ENCODE data around the gene ZDHHC11.
"Not testable (repeated sequence)": the region's sequence is repeated elsewhere in the genome, so short reads cannot be mapped to it uniquely, and the experiment has no call there.

ZDHHC11 gene

DNA sequence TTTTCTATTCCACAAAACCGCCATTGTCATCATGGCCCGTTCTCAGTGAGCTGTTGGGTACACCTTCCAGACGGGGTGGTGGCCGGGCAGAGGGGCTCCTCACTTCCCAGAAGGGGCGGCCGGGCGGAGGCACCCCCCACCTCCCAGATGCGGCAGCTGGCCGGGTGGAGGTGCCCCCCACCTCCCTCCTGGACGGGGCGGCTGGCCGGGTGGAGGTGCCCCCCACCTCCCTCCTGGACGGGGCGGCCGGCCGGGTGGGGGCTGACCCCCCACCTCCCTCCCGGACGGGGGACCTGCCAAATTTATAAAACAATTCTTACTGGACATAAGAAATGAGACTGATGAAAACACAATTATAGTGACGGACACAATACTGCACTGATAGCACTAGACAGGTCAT lies 22.6 kb downstream of the ZDHHC11 start:
- H3K36me3 Mint-ChIP-seq = peaks cover 13% of the 10 kb centered on the region
- H3K4me3 Mint-ChIP-seq; H3K4me1 Mint-ChIP-seq (ENCODE audit: low read depth); H3K27ac Mint-ChIP-seq; H3K27me3 Mint-ChIP-seq; H3K9me3 Mint-ChIP-seq (ENCODE audit: low read depth): not testable (repeated sequence)

DNA sequence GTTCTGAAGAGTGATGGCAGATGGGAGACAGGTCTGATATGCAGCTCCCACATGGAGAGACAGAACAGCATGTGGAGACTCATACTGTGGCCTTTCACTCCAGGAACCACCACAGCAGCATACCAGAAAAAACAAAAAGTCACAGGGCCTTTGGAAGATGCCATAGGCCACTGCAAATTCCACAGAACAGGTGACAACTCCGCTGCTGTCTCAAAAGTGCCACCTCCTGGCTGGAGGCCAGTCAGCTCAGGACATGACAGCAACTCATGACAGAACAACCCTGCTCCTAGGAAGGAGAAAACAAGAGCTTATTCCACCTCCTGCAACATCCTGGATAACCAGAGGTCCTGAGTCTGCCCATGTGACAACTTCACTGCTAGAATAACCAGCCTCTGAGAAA lies 25.2 kb downstream of the ZDHHC11 start:
- H3K27me3 Mint-ChIP-seq; H3K4me1 Mint-ChIP-seq (ENCODE audit: low read depth); H3K4me3 Mint-ChIP-seq; H3K9me3 Mint-ChIP-seq (ENCODE audit: low read depth); H3K27ac Mint-ChIP-seq: not testable (repeated sequence)
- H3K36me3 Mint-ChIP-seq = peaks cover 13% of the 10 kb centered on the region

GRCh38 chr5:821504-821903 lies 29.3 kb downstream of the ZDHHC11 start:
- Mint-ChIP-seq H3K9me3 (ENCODE audit: low read depth) (no peaks in the 10 kb centered on the region), H3K36me3 (peaks cover 12% of the 10 kb centered on the region), H3K4me3 (no peak overlapping the region), H3K4me1 (ENCODE audit: low read depth) (no peaks in the 10 kb centered on the region), H3K27ac (no peak overlapping the region), H3K27me3 (peaks cover 8% of the 10 kb centered on the region)

DNA sequence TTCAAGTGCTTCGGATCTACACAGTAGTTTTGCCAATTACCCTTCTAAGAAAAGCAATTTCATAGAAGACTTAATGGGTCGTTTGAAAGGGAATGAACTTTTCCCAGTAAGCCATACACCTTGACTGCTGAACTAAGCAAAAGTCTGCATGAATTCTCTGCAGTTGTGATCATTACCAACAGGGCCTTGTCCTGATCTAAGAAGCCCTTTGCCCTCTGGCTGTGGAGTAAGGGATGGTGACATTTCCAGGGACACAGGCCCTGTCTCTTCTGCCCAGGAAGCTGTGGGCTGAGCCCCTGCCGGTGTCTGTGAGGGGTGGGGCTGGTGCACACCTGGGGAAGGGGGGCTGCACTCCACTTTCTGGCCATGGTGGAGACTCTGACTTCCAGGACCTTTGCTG lies 30.5 kb downstream of the ZDHHC11 start:
- H3K36me3 Mint-ChIP-seq = peaks cover 12% of the 10 kb centered on the region
- H3K9me3 Mint-ChIP-seq (ENCODE audit: low read depth) = peaks cover 9% of the 10 kb centered on the region
- H3K27ac Mint-ChIP-seq = no peak overlapping the region
- peaks cover 10% of the 10 kb centered on the region for H3K27me3 Mint-ChIP-seq
- H3K4me3 Mint-ChIP-seq = no peak overlapping the region
- no peaks in the 10 kb centered on the region for H3K4me1 Mint-ChIP-seq (ENCODE audit: low read depth)

DNA sequence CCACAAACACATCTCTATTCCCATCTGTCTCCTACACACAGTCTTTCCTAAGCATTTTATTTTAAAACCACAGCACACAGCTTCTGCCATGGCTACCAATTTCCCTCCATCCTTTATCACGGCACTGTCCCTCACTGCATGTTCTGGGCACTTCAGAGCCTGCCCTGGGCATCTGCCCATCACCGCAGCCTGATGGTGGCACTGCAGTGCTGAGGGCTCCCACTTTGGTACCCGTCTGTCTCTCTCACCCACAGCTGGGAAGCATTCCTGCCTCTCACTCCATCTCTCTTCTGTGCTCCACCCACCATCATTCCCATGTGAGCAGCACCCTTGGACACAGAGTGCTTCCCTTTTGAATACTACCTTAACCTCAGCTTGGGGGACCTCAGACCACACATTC lies 31.7 kb downstream of the ZDHHC11 start:
- peaks cover 8% of the 10 kb centered on the region for H3K27me3 Mint-ChIP-seq
- H3K9me3 Mint-ChIP-seq (ENCODE audit: low read depth) = peaks cover 9% of the 10 kb centered on the region
- peaks cover 6% of the 10 kb centered on the region for H3K36me3 Mint-ChIP-seq
- no peaks in the 10 kb centered on the region for H3K4me1 Mint-ChIP-seq (ENCODE audit: low read depth)
- no peak overlapping the region for H3K27ac Mint-ChIP-seq
- no peak overlapping the region for H3K4me3 Mint-ChIP-seq

DNA sequence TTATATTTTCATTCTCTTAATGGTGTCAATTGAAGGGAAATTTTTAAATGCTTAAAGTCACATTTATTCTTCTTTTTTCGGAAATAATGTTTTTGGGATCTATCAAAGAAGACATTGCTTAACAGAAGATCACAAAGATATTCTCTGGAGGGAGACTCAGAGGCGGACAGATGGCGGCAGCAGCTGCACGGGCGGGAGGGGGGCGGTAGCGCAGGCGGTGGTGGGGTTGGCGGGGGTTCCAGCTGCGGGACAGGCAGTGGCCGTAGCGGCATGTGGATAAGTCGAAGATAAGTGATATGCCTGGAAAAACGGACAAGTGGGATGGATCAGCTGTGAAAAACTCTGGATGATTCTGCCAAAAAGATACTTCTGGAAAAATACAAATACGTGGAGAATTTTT lies 34.6 kb downstream of the ZDHHC11 start:
- Mint-ChIP-seq H3K36me3 (peaks cover 2% of the 10 kb centered on the region), H3K9me3 (ENCODE audit: low read depth) (peaks cover 9% of the 10 kb centered on the region), H3K4me3 (no peak overlapping the region), H3K27me3 (peaks cover 8% of the 10 kb centered on the region), H3K27ac (no peak overlapping the region), H3K4me1 (ENCODE audit: low read depth) (no peaks in the 10 kb centered on the region)

DNA sequence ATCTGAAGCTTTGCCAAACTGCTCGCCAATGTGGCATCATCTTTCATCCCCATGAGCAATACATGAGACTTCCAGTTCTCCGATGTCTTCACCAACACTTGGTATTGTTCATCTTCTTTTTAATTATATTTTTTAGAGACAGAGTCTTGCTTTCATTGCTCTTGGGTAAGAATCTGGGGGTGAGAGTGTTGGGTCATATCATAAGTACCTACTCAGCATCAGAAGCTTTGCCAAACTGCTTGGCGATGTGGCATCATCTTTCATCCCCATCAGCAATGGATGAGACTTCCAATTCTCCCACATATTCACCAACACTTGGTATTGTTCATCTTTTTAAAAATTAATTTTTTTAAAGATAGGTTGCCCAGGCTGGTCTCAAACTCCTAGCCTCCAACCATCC lies 35.3 kb downstream of the ZDHHC11 start:
- Mint-ChIP-seq H3K4me3 (no peak overlapping the region), H3K27me3 (peaks cover 8% of the 10 kb centered on the region), H3K27ac (no peak overlapping the region), H3K9me3 (ENCODE audit: low read depth) (peaks cover 9% of the 10 kb centered on the region), H3K4me1 (ENCODE audit: low read depth) (no peaks in the 10 kb centered on the region), H3K36me3 (peaks cover 2% of the 10 kb centered on the region)

GRCh38 chr5:813575-813974 lies 37.2 kb downstream of the ZDHHC11 start:
- not testable (repeated sequence) for H3K4me3 Mint-ChIP-seq; H3K27me3 Mint-ChIP-seq; H3K36me3 Mint-ChIP-seq; H3K27ac Mint-ChIP-seq; H3K4me1 Mint-ChIP-seq (ENCODE audit: low read depth); H3K9me3 Mint-ChIP-seq (ENCODE audit: low read depth)

GRCh38 chr5:811384-811783 lies 39.4 kb downstream of the ZDHHC11 start:
- H3K36me3 Mint-ChIP-seq; H3K4me3 Mint-ChIP-seq; H3K9me3 Mint-ChIP-seq (ENCODE audit: low read depth): not testable (repeated sequence)

GRCh38 chr5:807719-808514 lies 42.9 kb downstream of the ZDHHC11 start:
- not testable (repeated sequence) for H3K4me3 Mint-ChIP-seq; H3K27me3 Mint-ChIP-seq; H3K27ac Mint-ChIP-seq; H3K4me1 Mint-ChIP-seq (ENCODE audit: low read depth)
- H3K36me3 Mint-ChIP-seq = peaks cover 10% of the 10 kb centered on the region
- peaks cover 24% of the 10 kb centered on the region for H3K9me3 Mint-ChIP-seq (ENCODE audit: low read depth)

More at GRCh38 chr5:811384-811783, 39.4 kb downstream of the ZDHHC11 start:
- H3K27ac Mint-ChIP-seq; H3K4me1 Mint-ChIP-seq (ENCODE audit: low read depth); H3K27me3 Mint-ChIP-seq: not testable (repeated sequence)

GRCh38 chr5:801472-801871 lies 49.3 kb downstream of the ZDHHC11 start:
- H3K4me3 Mint-ChIP-seq = no peak overlapping the region
- peaks cover 16% of the 10 kb centered on the region for H3K36me3 Mint-ChIP-seq
- H3K27me3 Mint-ChIP-seq = peaks cover 17% of the 10 kb centered on the region
- no peaks in the 10 kb centered on the region for H3K4me1 Mint-ChIP-seq (ENCODE audit: low read depth)
- no peak overlapping the region for H3K27ac Mint-ChIP-seq
- H3K9me3 Mint-ChIP-seq (ENCODE audit: low read depth) = peaks cover 24% of the 10 kb centered on the region

GRCh38 chr5:801055-801454 lies 49.7 kb downstream of the ZDHHC11 start:
- H3K27ac Mint-ChIP-seq; H3K4me1 Mint-ChIP-seq (ENCODE audit: low read depth); H3K4me3 Mint-ChIP-seq: not testable (repeated sequence)
- H3K27me3 Mint-ChIP-seq = peaks cover 17% of the 10 kb centered on the region
- H3K36me3 Mint-ChIP-seq = peaks cover 16% of the 10 kb centered on the region
- peaks cover 24% of the 10 kb centered on the region for H3K9me3 Mint-ChIP-seq (ENCODE audit: low read depth)

DNA sequence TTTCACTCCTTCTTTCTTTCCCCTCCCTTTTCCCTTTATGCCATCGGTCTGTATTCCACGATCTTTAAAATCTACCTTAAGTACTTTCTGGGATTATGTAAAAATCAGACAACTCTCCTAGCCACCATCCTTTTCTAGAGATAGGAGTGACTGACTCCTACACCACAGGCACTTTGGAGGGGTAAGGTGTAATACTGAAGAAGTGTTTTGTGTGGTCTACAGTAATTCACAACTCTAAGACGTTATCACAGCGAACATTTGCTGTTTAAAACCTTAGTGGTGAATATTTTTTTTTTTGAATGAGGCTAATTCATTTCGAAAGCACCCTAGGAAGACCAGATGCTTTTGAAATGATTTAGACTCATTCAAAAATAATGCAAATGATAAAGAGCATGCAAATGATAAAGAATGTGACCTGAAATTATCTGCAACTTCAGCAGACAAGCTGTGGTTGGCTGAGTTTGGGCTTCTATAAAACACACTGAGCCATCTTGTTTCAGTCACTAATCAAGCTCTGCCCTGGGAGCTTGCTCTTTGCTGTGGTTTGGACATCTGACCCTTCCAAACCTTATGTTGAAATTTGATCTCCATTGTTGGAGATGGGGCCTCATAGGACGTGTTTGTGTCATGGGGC lies 52.2 kb downstream of the ZDHHC11 start:
- H3K27me3 Mint-ChIP-seq = peaks cover 12% of the 10 kb centered on the region
- not testable (repeated sequence) for H3K4me3 Mint-ChIP-seq; H3K4me1 Mint-ChIP-seq (ENCODE audit: low read depth); H3K27ac Mint-ChIP-seq; H3K36me3 Mint-ChIP-seq
- H3K9me3 Mint-ChIP-seq (ENCODE audit: low read depth) = peaks cover 10% of the 10 kb centered on the region

- not testable (repeated sequence) for H3K27ac Mint-ChIP-seq; H3K4me3 Mint-ChIP-seq; H3K4me1 Mint-ChIP-seq (ENCODE audit: low read depth)
- H3K36me3 Mint-ChIP-seq = peaks cover 14% of the 10 kb centered on the region
- H3K9me3 Mint-ChIP-seq (ENCODE audit: low read depth) = peaks cover 10% of the 10 kb centered on the region
- H3K27me3 Mint-ChIP-seq = peaks cover 15% of the 10 kb centered on the region
Measured at GRCh38 chr5:797986-798385, 52.8 kb downstream of the ZDHHC11 start.

DNA sequence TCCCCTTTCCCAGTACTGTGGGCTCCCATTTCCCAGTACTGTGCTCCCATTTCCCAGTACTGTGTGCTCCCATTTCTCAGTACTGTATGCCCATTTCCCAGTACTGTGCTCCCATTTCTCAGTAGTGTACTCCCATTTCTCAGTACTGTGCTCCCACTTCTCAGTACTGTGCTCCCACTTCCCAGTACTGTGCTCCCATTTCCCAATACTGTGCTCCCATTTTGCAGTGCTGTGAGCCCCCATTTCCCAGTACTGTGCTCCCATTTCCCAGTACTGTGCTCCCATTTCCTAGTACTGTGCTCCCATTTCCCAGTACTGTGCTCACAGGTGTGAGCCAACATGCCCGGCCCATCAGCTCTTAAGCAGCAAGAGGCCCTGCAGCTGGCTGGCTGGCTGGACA lies 54.9 kb downstream of the ZDHHC11 start:
- peaks cover 14% of the 10 kb centered on the region for H3K36me3 Mint-ChIP-seq
- peaks cover 15% of the 10 kb centered on the region for H3K9me3 Mint-ChIP-seq (ENCODE audit: low read depth)
- H3K4me3 Mint-ChIP-seq; H3K27me3 Mint-ChIP-seq; H3K27ac Mint-ChIP-seq; H3K4me1 Mint-ChIP-seq (ENCODE audit: low read depth): not testable (repeated sequence)

DNA sequence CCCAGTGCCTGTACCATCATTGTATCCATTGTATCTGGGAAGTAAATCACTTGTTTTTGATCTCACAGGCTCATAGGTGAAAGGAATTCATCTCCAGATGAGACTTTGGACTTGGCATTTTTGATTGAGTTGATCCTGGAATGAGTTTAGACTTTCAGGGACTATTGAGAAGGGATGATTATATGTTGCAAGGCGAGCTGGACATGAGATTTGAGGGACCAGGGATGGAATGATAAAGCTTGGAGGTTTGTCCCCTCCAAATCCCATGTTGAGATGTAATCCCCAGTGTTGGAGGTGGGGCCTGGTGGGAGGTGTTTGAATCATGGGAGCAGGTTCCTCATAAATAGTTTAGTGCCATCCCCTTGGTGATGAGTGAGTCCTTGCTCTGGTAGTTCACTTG lies 55.8 kb downstream of the ZDHHC11 start:
- Mint-ChIP-seq H3K36me3 (peaks cover 18% of the 10 kb centered on the region), H3K9me3 (ENCODE audit: low read depth) (peaks cover 23% of the 10 kb centered on the region), H3K27me3 (peaks cover 13% of the 10 kb centered on the region)
- not testable (repeated sequence) for H3K27ac Mint-ChIP-seq; H3K4me1 Mint-ChIP-seq (ENCODE audit: low read depth); H3K4me3 Mint-ChIP-seq
